Vagina (tissue), 2 donors: ENCODE data around the gene CDKN2A. TPM values are rescaled to one million over a fixed set of nuclear protein-coding genes. Genes with fewer than 3 reads are reported as not detected.
A peak's percentile ranks its signal among the peaks of the same experiment; 100 is the strongest.

Experiments used
- DNase-seq, 2 donors: peaks; one replicate each; pipeline ENCODE4 v3.0.0-alpha.2; 2017; ENCODE audit errors: extremely low spot score in 2 of 2
- H3K27ac ChIP-seq: fragments of 200-600 bp; sonication (generic); one replicate; pipeline ENCODE4 v1.5.1; 2019
- H3K27me3 ChIP-seq: fragments of 200-600 bp; sonication (generic); one replicate; pipeline ENCODE4 v1.5.1; 2019
- H3K36me3 ChIP-seq, 2 donors: fragments of 200-600 bp; sonication (generic); one replicate each; pipeline ENCODE4 v1.5.1; 2017 to 2019
- H3K4me1 ChIP-seq: fragments of 200-600 bp; sonication (generic); one replicate; pipeline ENCODE4 v1.5.1; 2019
- H3K4me3 ChIP-seq, 2 donors: fragments of 200-600 bp; sonication (generic); 1 replicate in 1 of 2; 2 replicates in 1 of 2; pipeline ENCODE4 v1.5.1; 2016 to 2019
- H3K9me3 ChIP-seq: fragments of 200-600 bp; sonication (generic); one replicate; pipeline ENCODE4 v1.5.1; 2019
- CTCF ChIP-seq, 3 experiments: fragments of 450-650 bp in 2 of 3; fragments of 200-600 bp in 1 of 3; sonication (generic) in 1 of 3; IDR thresholded peaks; one replicate each; pipeline ENCODE4 v1.5.1; 2017 to 2019; ENCODE audit warnings: antibody characterized with exemption in 3 of 3, mild to moderate bottlenecking in 2 of 3, moderate library complexity in 2 of 3
- POLR2A ChIP-seq, 2 donors: fragments of 450-650 bp; IDR thresholded peaks; one replicate each; pipeline ENCODE4 v1.6.1; 2017; ENCODE audit warnings: antibody characterized with exemption in 2 of 2, mild to moderate bottlenecking in 2 of 2, moderate library complexity in 2 of 2
- POLR2AphosphoS5 ChIP-seq, 2 donors: sonication (generic); formaldehyde crosslinking; IDR thresholded peaks; one replicate each; pipeline ENCODE4 v1.9.0; 2017; ENCODE audit warnings: antibody characterized with exemption in 2 of 2, mild to moderate bottlenecking in 2 of 2, low read depth in 1 of 2; ENCODE audit not compliant: insufficient read depth in 1 of 2
- intact Hi-C: fragments of 100-400 bp; cut with DNase I; formaldehyde crosslinking; loops from one replicate; pipeline ENCODE4 v1.15.1; 2023
- total RNA-seq: library from RNA; depleted of rRNA; stranded (reverse); fragments of >200 nt; gene quantifications from one replicate; pipeline ENCODE4 v1.2.3, GENCODE V29; 2016

Gene CDKN2A
- total RNA-seq, 1 donor from 2014 or later: 25.8 TPM

GRCh38 chr9:21968331-21969010 is 25.7 kb downstream of the CDKN2A start:
- DNase-seq: no peak
- no peaks in the 10 kb centered on the region for H3K36me3 ChIP-seq
- no peak for TF ChIP-seq CTCF (IDR thresholded peaks at IDR 0.05)
- no peak for TF ChIP-seq POLR2A (IDR thresholded peaks at IDR 0.05)
- TF ChIP-seq POLR2AphosphoS5 (IDR thresholded peaks at IDR 0.05; ENCODE audit: insufficient read depth in 1 of 2, low read depth in 1 of 2): no peak
- no peak overlapping the region for H3K4me3 ChIP-seq
- no peaks in the 10 kb centered on the region for H3K9me3 ChIP-seq
- no peak overlapping the region for H3K27ac ChIP-seq
- peaks cover 13% of the 10 kb centered on the region for H3K4me1 ChIP-seq
- intact Hi-C loops: no loop called here
- peaks cover 21% of the 10 kb centered on the region for H3K27me3 ChIP-seq

- TF ChIP-seq POLR2A (IDR thresholded peaks at IDR 0.05) (no peak), CTCF (IDR thresholded peaks at IDR 0.05) (no peak), POLR2AphosphoS5 (IDR thresholded peaks at IDR 0.05; ENCODE audit: insufficient read depth in 1 of 2, low read depth in 1 of 2) (no peak)
- intact Hi-C loops: no loop called here
- H3K4me3 ChIP-seq: no peak overlapping the region
- peaks cover 13% of the 10 kb centered on the region for H3K4me1 ChIP-seq
- H3K27me3 ChIP-seq: peaks cover 21% of the 10 kb centered on the region
- DNase-seq: no peak
- no peaks in the 10 kb centered on the region for H3K36me3 ChIP-seq
- no peaks in the 10 kb centered on the region for H3K9me3 ChIP-seq
- no peak overlapping the region for H3K27ac ChIP-seq
Measured at GRCh38 chr9:21967702-21968101, 26.5 kb downstream of the CDKN2A start.

- TF ChIP-seq CTCF (IDR thresholded peaks at IDR 0.05) (no peak), POLR2AphosphoS5 (IDR thresholded peaks at IDR 0.05; ENCODE audit: insufficient read depth in 1 of 2, low read depth in 1 of 2) (no peak), POLR2A (IDR thresholded peaks at IDR 0.05) (no peak)
- peaks cover 13% of the 10 kb centered on the region for H3K4me1 ChIP-seq
- intact Hi-C loops: no loop called here
- no peak overlapping the region for H3K4me3 ChIP-seq
- H3K27ac ChIP-seq: no peak overlapping the region
- H3K36me3 ChIP-seq: no peaks in the 10 kb centered on the region
- H3K9me3 ChIP-seq: no peaks in the 10 kb centered on the region
- no peak for DNase-seq
- peaks cover 21% of the 10 kb centered on the region for H3K27me3 ChIP-seq
Measured at GRCh38 chr9:21967169-21967568, 27.0 kb downstream of the CDKN2A start.

- H3K9me3 ChIP-seq: no peaks in the 10 kb centered on the region
- H3K4me3 ChIP-seq: no peak overlapping the region
- peaks cover 21% of the 10 kb centered on the region for H3K27me3 ChIP-seq
- H3K27ac ChIP-seq: no peak overlapping the region
- intact Hi-C loops: no loop called here
- H3K4me1 ChIP-seq: peaks cover 13% of the 10 kb centered on the region
- no peak for TF ChIP-seq POLR2A (IDR thresholded peaks at IDR 0.05)
- no peaks in the 10 kb centered on the region for H3K36me3 ChIP-seq
- no peak for DNase-seq
Measured at GRCh38 chr9:21966140-21966851, 27.9 kb downstream of the CDKN2A start.

GRCh38 chr9:21965401-21965951 is 28.7 kb downstream of the CDKN2A start:
- intact Hi-C loops: no loop called here
- DNase-seq: no peak
- Histone ChIP-seq H3K27me3 (peaks cover 13% of the 10 kb centered on the region), H3K4me1 (peaks cover 13% of the 10 kb centered on the region), H3K9me3 (no peaks in the 10 kb centered on the region), H3K4me3 (peak overlapping the region; percentile 23 to 24), H3K27ac (no peak overlapping the region), H3K36me3 (no peaks in the 10 kb centered on the region)
- TF ChIP-seq POLR2A (IDR thresholded peaks at IDR 0.05): no peak
- peak in 1 of 2 donors; percentile 7 for TF ChIP-seq POLR2AphosphoS5 (IDR thresholded peaks at IDR 0.05; ENCODE audit: insufficient read depth in 1 of 2, low read depth in 1 of 2)
